MCF 10A (cell line): ENCODE measurements around the gene CDC42EP2. TPM values are rescaled to one million over a fixed set of nuclear protein-coding genes. Genes with fewer than 3 reads are reported as not detected.

Source experiments
- BruUV-seq: library from RNA; stranded (reverse); fragments of 400-500 nt; replicated peaks from 2 replicates; lab custom pipeline; 2021; lab: Mats Ljungman, UMichigan
- CTCF ChIA-PET: fragments of 300-600 bp; sonication (Branson Sonifier 250); formaldehyde crosslinking; extraction: SDS; loops from one replicate; lab custom pipeline; 2021; ENCODE audit warnings: antibody characterized with exemption, inconsistent platforms; lab: Yijun Ruan, JAX
- POLR2A ChIA-PET: fragments of 300-600, 350-650 bp; sonication (Branson Sonifier 250); formaldehyde crosslinking; extraction: SDS; loops from one replicate; lab custom pipeline; 2020; ENCODE audit warnings: antibody characterized with exemption, inconsistent platforms; lab: Yijun Ruan, JAX
- DNase-seq: peaks from one replicate; pipeline ENCODE4 v3.0.0-alpha.2; 2018; ENCODE audit not compliant: unreplicated experiment
- H3K27ac Mint-ChIP-seq: one replicate; pipeline ENCODE4 v1.8.0; 2022; ENCODE audit warnings: mild to moderate bottlenecking, low read depth, mixed read lengths; ENCODE audit not compliant: unreplicated experiment
- H3K27me3 Mint-ChIP-seq: one replicate; pipeline ENCODE4 v1.8.0; 2022; ENCODE audit warnings: mixed read lengths; ENCODE audit not compliant: insufficient read depth, unreplicated experiment
- H3K36me3 Mint-ChIP-seq: one replicate; pipeline ENCODE4 v1.8.0; 2022; ENCODE audit warnings: mild to moderate bottlenecking, moderate library complexity, mixed read lengths; ENCODE audit not compliant: insufficient read depth, unreplicated experiment
- H3K4me1 Mint-ChIP-seq: one replicate; pipeline ENCODE4 v1.8.0; 2022; ENCODE audit warnings: mixed read lengths; ENCODE audit not compliant: insufficient read depth, unreplicated experiment
- H3K4me3 Mint-ChIP-seq: one replicate; pipeline ENCODE4 v1.8.0; 2022; ENCODE audit warnings: mild to moderate bottlenecking, moderate library complexity, mixed read lengths; ENCODE audit not compliant: unreplicated experiment
- H3K9me3 Mint-ChIP-seq: one replicate; pipeline ENCODE4 v1.8.0; 2022; ENCODE audit warnings: mixed read lengths; ENCODE audit not compliant: unreplicated experiment
- intact Hi-C: fragments of 100-400 bp; cut with micrococcal nuclease; formaldehyde crosslinking; loops from 2 replicates; pipeline ENCODE4 v1.14.1; 2022
- total RNA-seq: library from RNA; stranded (reverse); gene quantifications from 2 replicates; pipeline ENCODE4 v1.2.3, GENCODE V29; 2022
- TF ChIP-seq, protein P1 (sequence below): fragments of 200-600 bp; IDR thresholded peaks from one replicate; pipeline ENCODE4 v1.8.0; 2022; ENCODE audit warnings: antibody characterized with exemption, mild to moderate bottlenecking; ENCODE audit not compliant: unreplicated experiment

Gene CDC42EP2
- total RNA-seq, 1 experiment from 2014 or later, result 24.5 TPM

DNA sequence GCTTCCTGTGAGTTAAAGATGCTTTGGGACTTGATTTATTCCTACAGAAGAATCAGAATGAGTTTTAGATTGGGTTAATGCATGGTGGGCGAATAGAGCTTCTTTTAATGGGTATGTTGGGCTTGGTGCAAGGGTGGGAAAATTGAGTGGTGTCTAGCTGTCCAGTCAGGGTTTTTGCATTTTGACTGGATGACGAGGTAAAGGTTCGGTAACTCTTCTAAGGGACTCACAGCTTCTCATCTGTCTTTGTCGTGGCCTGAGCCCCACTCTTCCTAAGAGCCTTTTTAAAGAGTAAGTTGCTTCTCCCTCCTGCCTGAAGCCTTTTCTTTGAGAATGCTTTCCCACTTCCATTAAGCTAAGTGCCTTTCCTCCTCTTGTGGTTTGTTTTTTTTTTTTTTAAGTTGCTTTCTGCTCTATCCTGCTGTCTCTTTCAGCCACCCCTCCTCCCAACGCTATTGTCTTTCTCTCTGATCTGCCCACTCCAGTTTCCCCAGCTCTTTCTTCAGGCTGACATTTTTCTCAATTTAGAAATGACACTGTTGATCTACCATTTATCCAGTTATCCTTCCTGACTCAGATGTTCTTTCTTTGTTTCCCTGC is 20.1 kb downstream of the CDC42EP2 start:
- H3K27ac Mint-ChIP-seq, result peak overlapping the region; percentile 10
- ChIA-PET POLR2A (interaction anchor here (0.7 to 4.9 kb wide), 14 partner anchors 9 to 239 kb away, joined by 3 to 57 read pairs (median 5); partner anchors contain the start of genes CDC42EP2, MALAT1, POLA2 and SLC25A45), CTCF (interaction anchor here (1.0 to 11.0 kb wide), 3 partner anchors 18 to 60 kb away, joined by 5 to 273 read pairs (median 219); partner anchors contain the start of gene CDC42EP2)
- peaks cover 34% of the 10 kb centered on the region for H3K36me3 Mint-ChIP-seq
- peak overlapping the region; percentile 81 for H3K4me3 Mint-ChIP-seq
- peaks cover 27% of the 10 kb centered on the region for H3K4me1 Mint-ChIP-seq
- H3K27me3 Mint-ChIP-seq, result no peaks in the 10 kb centered on the region
- TF ChIP-seq, protein P1, sequence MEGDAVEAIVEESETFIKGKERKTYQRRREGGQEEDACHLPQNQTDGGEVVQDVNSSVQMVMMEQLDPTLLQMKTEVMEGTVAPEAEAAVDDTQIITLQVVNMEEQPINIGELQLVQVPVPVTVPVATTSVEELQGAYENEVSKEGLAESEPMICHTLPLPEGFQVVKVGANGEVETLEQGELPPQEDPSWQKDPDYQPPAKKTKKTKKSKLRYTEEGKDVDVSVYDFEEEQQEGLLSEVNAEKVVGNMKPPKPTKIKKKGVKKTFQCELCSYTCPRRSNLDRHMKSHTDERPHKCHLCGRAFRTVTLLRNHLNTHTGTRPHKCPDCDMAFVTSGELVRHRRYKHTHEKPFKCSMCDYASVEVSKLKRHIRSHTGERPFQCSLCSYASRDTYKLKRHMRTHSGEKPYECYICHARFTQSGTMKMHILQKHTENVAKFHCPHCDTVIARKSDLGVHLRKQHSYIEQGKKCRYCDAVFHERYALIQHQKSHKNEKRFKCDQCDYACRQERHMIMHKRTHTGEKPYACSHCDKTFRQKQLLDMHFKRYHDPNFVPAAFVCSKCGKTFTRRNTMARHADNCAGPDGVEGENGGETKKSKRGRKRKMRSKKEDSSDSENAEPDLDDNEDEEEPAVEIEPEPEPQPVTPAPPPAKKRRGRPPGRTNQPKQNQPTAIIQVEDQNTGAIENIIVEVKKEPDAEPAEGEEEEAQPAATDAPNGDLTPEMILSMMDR, result no peak
- no TSS peak for BruUV-seq
- DNase-seq, result no peak
- H3K9me3 Mint-ChIP-seq, result no peaks in the 10 kb centered on the region
- intact Hi-C loops, result no loop called here

DNA sequence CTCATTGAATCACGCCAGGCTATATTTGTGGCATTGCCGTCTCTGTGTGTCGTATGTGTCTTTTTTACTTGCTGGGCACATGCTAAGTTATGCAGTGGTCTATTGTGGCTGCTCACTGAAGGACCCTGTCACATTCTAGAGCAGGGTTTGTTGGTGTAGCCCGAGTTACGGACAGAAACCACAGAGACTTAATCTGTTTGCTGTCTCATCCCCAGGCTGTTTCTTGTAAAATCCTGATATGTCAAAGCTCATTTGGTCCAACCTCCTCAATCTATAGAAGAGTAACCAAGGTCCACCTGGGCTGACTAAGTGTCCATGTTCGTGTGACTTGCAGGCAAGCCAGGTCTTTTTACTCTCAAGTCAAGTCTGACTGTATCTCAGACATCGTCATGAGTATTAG is 24.0 kb downstream of the CDC42EP2 start:
- Mint-ChIP-seq H3K36me3 (peaks cover 71% of the 10 kb centered on the region), H3K9me3 (no peaks in the 10 kb centered on the region), H3K27ac (peak overlapping the region; percentile 59), H3K27me3 (no peaks in the 10 kb centered on the region), H3K4me1 (peaks cover 26% of the 10 kb centered on the region), H3K4me3 (no peak overlapping the region)
- ChIA-PET CTCF (interaction anchor here (0.6 to 4.0 kb wide), 6 partner anchors 9 to 287 kb away, joined by 3 to 24 read pairs (median 4); partner anchors contain the start of gene CDC42EP2), POLR2A (interaction anchor here (1.0 kb wide), 1 partner anchor 13 kb away, joined by 3 read pairs; no protein-coding TSS in a partner anchor)
- intact Hi-C loops, result no loop called here
- DNase-seq, result no peak
- TF ChIP-seq, protein P1, result no peak
- no TSS peak for BruUV-seq

- no peak for DNase-seq
- ChIA-PET POLR2A (no interaction called here), CTCF (interaction anchor here (0.6 to 0.8 kb wide), 3 partner anchors 21 to 552 kb away, joined by 3 to 4 read pairs (median 3); no protein-coding TSS in a partner anchor)
- TF ChIP-seq, protein P1, result no peak
- intact Hi-C loops, result no loop called here
- Mint-ChIP-seq H3K4me1 (peaks cover 17% of the 10 kb centered on the region), H3K27ac (no peak overlapping the region), H3K4me3 (no peak overlapping the region), H3K36me3 (peaks cover 87% of the 10 kb centered on the region), H3K9me3 (no peaks in the 10 kb centered on the region), H3K27me3 (no peaks in the 10 kb centered on the region)
- BruUV-seq, result no TSS peak
Measured at GRCh38 chr11:65340226-65340625, 25.6 kb downstream of the CDC42EP2 start.

- intact Hi-C loops, result no loop called here
- Mint-ChIP-seq H3K27ac (no peak overlapping the region), H3K27me3 (no peaks in the 10 kb centered on the region), H3K4me1 (peaks cover 13% of the 10 kb centered on the region), H3K4me3 (no peak overlapping the region), H3K36me3 (peaks cover 93% of the 10 kb centered on the region), H3K9me3 (no peaks in the 10 kb centered on the region)
- ChIA-PET POLR2A (interaction anchor here (0.6 to 1.6 kb wide), 4 partner anchors 9 to 443 kb away, joined by 3 to 6 read pairs (median 4); no protein-coding TSS in a partner anchor), CTCF (interaction anchor here (0.5 to 1.7 kb wide), 6 partner anchors 8 to 1730 kb away, joined by 3 to 4 read pairs (median 3); partner anchors contain the start of gene DPF2)
- BruUV-seq, result no TSS peak
- no peak for DNase-seq
- TF ChIP-seq, protein P1, result no peak
Measured at GRCh38 chr11:65341856-65342255, 27.2 kb downstream of the CDC42EP2 start.
